ENCODE measurements around the gene SHROOM3. TPM values are rescaled to one million over a fixed set of nuclear protein-coding genes. Genes with fewer than 3 reads are reported as not detected.

Gene SHROOM3
- total and polyA plus RNA-seq, 12 donors, result 1.1 to 16.2 (median 8.8) TPM

DNA sequence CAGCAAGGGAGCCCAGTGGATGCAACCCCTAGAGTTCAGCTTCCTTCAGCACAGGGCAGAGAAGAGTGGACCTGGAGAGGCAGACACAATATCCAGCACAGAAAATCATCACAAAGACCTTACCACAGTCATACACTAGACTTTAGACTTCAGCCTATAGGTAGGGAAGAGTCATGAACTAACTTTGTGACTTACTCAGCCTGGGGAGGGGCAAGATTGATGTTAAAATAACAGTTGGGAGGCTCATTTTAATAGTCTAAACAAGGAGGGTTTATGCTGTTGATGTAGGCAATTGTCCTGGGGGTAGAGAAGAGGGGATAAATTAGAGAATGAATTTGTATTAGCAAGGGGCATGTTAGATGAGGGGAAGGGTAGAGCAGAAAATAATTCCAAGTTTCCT, 338.7 kb downstream of the SHROOM3 start:
- Histone ChIP-seq H3K9me3 (replicated peaks in 1 of 3) (no peaks in the 10 kb centered on the region), H3K4me1 (replicated peaks in 1 of 2) (no peaks in the 10 kb centered on the region), H3K4me3 (no peak overlapping the region), H3K27ac (no peak overlapping the region), H3K27me3 (no peaks in the 10 kb centered on the region), H3K36me3 (replicated peaks in 1 of 2) (no peaks in the 10 kb centered on the region)
- intact Hi-C loops (cut with DNase I), result no loop called here
- DNase-seq, result no peak
- TF ChIP-seq, protein P1, sequence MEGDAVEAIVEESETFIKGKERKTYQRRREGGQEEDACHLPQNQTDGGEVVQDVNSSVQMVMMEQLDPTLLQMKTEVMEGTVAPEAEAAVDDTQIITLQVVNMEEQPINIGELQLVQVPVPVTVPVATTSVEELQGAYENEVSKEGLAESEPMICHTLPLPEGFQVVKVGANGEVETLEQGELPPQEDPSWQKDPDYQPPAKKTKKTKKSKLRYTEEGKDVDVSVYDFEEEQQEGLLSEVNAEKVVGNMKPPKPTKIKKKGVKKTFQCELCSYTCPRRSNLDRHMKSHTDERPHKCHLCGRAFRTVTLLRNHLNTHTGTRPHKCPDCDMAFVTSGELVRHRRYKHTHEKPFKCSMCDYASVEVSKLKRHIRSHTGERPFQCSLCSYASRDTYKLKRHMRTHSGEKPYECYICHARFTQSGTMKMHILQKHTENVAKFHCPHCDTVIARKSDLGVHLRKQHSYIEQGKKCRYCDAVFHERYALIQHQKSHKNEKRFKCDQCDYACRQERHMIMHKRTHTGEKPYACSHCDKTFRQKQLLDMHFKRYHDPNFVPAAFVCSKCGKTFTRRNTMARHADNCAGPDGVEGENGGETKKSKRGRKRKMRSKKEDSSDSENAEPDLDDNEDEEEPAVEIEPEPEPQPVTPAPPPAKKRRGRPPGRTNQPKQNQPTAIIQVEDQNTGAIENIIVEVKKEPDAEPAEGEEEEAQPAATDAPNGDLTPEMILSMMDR (IDR thresholded peaks at IDR 0.05), result no peak
- no peak for TF ChIP-seq POLR2A (IDR thresholded peaks at IDR 0.05)

- Histone ChIP-seq H3K4me3 (no peak overlapping the region), H3K36me3 (replicated peaks in 1 of 2) (peaks cover 0 to 9% of the 10 kb centered on the region in 2 donors), H3K27me3 (no peaks in the 10 kb centered on the region), H3K9me3 (replicated peaks in 1 of 3) (no peaks in the 10 kb centered on the region), H3K4me1 (replicated peaks in 1 of 2) (no peaks in the 10 kb centered on the region), H3K27ac (no peak overlapping the region)
- TF ChIP-seq POLR2A (IDR thresholded peaks at IDR 0.05), result no peak
- TF ChIP-seq, protein P1 (IDR thresholded peaks at IDR 0.05), result no peak
- WGBS, 4 donors, result 89 to 91% (median 89%) methylated on average over 9 of the region's 9 CpGs
- intact Hi-C loops (cut with DNase I), result no loop called here
- DNase-seq, result no peak
Measured at GRCh38 chr4:76779740-76780459, 344.9 kb downstream of the SHROOM3 start.

GRCh38 chr4:76780781-76781697, 346.0 kb downstream of the SHROOM3 start:
- Histone ChIP-seq H3K9me3 (replicated peaks in 1 of 3) (no peaks in the 10 kb centered on the region), H3K36me3 (replicated peaks in 1 of 2) (peaks cover 0 to 9% of the 10 kb centered on the region in 2 donors), H3K4me3 (no peak overlapping the region), H3K27me3 (no peaks in the 10 kb centered on the region), H3K27ac (no peak overlapping the region), H3K4me1 (replicated peaks in 1 of 2) (no peaks in the 10 kb centered on the region)
- intact Hi-C loops (cut with DNase I), result no loop called here
- 90 to 96% (median 95%) methylated on average over 7 of the region's 7 CpGs for WGBS, 4 donors
- no peak for TF ChIP-seq POLR2A (IDR thresholded peaks at IDR 0.05)
- TF ChIP-seq, protein P1 (IDR thresholded peaks at IDR 0.05), result no peak
- no peak for DNase-seq

Data from adrenal gland (tissue), 12 donors.